Astrocyte of the cerebellum (primary cell): ENCODE results near the gene ZYG11B.
"Not testable (repeated sequence)": the region's sequence is repeated elsewhere in the genome, so short reads cannot be mapped to it uniquely, and the experiment has no call there.

Source experiments
- DNase-seq: peaks from one replicate; pipeline ENCODE4 v3.0.0-alpha.2; 2011; ENCODE audit warnings: low read depth
- H3K4me3 ChIP-seq: 2 replicates; pipeline ENCODE4 v1.5.1; 2011; ENCODE audit warnings: mild to moderate bottlenecking, low read depth, low read length, moderate library complexity
- in situ Hi-C: cut with HindIII; loops from 2 replicates; pipeline ENCODE4 v1.10.0; 2017; ENCODE audit warnings: low sequenced_read_pairs
- TF ChIP-seq, protein P1 (sequence below): IDR thresholded peaks from 2 replicates; pipeline ENCODE4 v1.5.1; 2012; ENCODE audit warnings: low read length, low read depth, moderate library complexity, mild to moderate bottlenecking; ENCODE audit errors: missing control alignments

Gene ZYG11B

DNA sequence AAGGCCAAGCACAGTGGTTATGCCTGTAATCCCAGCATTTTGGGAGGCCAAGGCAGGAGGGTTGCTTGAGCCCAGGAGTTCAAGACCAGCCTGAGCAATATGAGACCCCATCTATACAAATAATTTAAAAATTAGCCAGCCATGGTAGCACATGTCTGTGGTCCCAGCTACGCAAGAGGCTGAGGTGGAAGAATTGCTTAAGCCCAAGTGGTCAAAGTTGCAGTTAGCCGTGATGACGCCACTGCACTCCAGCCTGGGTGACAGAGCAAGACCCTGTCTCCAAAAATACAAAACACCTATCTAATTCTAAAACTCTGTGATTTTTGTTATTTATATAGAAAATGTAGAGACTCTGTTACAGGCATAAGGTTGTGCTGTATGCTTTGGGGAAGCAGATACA, 72.1 kb downstream of the ZYG11B start:
- DNase-seq, result no peak
- no peak overlapping the region for H3K4me3 ChIP-seq
- TF ChIP-seq, protein P1, sequence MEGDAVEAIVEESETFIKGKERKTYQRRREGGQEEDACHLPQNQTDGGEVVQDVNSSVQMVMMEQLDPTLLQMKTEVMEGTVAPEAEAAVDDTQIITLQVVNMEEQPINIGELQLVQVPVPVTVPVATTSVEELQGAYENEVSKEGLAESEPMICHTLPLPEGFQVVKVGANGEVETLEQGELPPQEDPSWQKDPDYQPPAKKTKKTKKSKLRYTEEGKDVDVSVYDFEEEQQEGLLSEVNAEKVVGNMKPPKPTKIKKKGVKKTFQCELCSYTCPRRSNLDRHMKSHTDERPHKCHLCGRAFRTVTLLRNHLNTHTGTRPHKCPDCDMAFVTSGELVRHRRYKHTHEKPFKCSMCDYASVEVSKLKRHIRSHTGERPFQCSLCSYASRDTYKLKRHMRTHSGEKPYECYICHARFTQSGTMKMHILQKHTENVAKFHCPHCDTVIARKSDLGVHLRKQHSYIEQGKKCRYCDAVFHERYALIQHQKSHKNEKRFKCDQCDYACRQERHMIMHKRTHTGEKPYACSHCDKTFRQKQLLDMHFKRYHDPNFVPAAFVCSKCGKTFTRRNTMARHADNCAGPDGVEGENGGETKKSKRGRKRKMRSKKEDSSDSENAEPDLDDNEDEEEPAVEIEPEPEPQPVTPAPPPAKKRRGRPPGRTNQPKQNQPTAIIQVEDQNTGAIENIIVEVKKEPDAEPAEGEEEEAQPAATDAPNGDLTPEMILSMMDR, result no peak
- in situ Hi-C loops, result no loop called here

DNA sequence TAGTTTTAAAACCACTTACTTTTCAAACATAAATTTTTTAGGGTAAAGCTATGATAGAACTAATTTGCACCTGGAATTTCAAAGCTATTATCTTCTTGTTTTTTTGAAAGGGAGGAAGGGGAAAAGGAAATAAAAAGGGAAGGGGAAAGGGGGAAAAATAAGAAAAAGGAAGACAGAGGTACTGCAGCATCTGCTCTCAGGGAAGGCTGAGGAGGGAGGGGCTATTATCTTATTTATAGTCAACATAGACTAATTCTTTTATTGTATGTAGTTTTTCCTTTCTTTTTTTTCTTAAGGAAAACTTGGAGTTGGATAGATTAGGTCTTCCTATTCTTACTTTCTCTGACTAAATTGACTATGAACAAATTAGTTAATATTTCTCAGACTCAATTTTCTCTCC, 74.8 kb downstream of the ZYG11B start:
- in situ Hi-C loops, result no loop called here
- no peak overlapping the region for H3K4me3 ChIP-seq
- DNase-seq, result no peak
- TF ChIP-seq, protein P1, result no peak

DNA sequence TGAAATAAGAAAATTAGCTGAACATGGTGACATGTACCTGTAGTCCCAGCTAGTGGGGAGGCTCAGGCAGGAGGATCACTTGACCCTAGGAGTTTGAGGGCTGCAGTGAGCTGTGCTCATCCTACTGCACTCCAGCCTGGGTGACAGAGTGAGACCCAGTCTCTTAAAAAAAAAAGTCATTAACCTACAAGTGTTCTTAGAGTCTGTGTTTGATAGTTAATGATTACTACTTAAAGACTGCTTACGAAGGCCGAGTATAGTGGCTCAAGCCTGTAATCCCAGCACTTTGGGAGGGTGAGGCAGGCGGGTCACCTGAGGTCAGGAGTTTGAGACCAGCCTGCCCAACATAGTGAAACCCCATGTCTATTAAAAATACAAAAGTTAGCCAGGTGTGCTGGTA, 77.8 kb downstream of the ZYG11B start:
- DNase-seq, H3K4me3 ChIP-seq, in situ Hi-C loops: not testable (repeated sequence)

DNA sequence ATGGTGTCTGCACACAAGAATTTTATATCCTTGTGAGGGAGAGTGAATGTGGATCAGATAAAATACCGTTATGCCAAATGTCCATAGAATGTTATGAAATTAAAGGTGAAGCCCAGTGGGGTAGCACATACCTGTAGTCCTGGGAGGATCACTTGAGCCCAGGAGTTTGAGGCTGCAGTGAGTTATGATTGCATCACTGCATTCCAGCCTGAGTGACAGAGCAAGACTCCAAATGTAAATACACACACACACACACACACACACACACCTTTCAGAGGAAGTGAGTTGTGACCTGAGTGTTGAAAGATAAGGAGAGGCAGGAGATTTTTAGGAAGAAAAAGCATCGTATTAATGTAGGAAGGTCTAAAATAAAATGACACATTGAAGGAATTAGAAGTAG, 88.2 kb downstream of the ZYG11B start:
- H3K4me3 ChIP-seq, result no peak overlapping the region
- TF ChIP-seq, protein P1, result no peak
- DNase-seq, result no peak
- in situ Hi-C loops, result no loop called here

DNA sequence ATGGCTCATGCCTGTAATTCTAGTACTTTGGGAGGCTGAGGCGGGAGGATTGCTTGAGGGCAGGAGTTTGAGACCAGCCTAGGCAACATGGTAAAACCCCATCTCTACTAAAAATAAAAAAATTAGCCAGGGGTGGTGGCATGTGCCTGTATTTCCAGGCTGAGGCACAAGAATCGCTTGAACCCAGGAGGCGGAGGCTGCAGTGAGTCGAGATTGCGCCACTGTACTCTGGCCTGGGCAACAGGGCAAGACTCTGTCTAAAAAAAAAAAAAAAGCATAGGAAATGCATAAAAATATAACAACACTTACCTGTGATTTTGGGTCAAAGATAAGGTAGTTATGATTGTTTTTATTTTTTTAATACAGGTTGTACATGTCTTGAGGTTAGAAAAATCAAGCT, 94.6 kb downstream of the ZYG11B start:
- DNase-seq, H3K4me3 ChIP-seq, in situ Hi-C loops: not testable (repeated sequence)

DNA sequence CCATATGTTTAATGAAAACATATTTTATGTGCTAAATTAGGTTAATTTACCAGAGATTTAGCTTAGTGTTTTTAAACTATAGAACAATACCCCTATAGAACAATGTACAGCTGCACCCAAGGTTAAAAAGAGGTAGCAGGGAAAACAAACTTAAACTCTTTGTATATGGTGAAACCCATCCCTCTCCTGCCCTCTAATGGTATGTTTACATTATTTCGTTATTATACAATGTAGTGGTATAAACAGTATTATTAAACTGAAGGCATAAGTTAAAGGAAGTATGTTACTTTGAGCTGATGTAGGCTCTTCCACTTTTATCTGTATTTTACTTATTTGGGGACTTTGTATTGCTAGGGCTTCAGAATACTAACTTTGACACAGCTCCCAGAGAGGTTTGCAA, 99.6 kb downstream of the ZYG11B start:
- TF ChIP-seq, protein P1, result no peak
- H3K4me3 ChIP-seq, result no peak overlapping the region
- in situ Hi-C loops, result no loop called here
- no peak for DNase-seq

DNA sequence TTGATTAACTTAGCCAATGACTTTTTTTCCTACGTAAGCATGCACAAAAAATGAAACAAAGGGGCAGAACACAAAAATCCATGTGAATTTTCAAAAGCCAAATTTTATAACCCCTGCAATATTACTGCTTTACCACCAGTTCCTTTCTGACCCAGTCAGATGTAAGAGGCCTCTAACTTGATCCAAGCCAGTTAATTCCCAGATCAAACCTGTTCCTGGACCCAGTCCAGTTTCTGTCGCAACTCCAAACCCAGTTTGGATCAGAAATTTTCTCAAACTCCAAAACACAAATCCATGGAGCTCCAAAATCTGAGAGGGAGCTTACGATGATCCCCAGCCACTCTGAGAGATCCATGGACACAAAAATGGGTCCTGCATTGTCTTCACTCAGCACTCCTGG, 108.5 kb downstream of the ZYG11B start:
- TF ChIP-seq, protein P1, result no peak
- H3K4me3 ChIP-seq, result no peak overlapping the region
- in situ Hi-C loops, result no loop called here
- no peak for DNase-seq

DNA sequence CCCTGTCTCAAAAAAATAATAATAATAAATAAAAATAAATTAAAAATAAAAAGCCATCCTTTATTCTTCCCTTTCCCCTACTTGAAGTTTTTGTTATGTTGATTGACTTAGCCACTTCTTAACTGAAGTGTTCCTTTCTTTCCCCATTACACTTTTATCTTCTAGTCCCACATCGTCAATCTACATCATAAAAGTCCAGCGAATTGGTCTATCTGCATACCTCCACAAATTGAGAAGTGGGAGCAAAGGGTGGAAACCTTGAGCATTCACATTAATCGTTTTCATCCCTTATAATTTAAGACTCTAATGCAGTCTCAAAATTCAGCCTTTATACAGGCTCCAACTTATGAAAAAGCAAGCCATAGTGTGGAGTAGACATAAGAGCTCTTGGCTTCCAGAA, 109.8 kb downstream of the ZYG11B start:
- in situ Hi-C loops, result no loop called here
- TF ChIP-seq, protein P1, result no peak
- DNase-seq, result no peak
- H3K4me3 ChIP-seq, result no peak overlapping the region

DNA sequence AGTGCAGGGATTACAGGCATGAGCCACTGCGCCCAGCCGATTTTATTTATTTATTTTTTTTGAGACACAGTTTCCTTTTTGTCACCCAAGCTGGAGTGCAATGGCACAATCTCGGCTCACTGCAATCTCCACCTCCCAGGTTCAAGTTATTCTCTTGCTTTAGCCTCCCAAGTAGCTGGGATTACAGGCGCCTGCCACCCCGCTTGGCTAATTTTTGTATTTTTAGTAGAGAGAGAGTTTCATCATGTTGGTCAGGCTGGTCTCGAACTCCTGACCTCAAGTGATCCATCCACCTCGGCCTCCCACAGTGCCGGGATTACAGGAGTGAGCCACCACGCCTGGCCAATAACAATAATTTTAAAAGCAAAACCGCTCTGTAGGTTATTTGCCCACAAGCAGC, 112.9 kb downstream of the ZYG11B start:
- in situ Hi-C loops, H3K4me3 ChIP-seq, DNase-seq: not testable (repeated sequence)
